Gastrocnemius medialis (tissue), 4 donors: ENCODE results near the gene LILRB2. TPM values are rescaled to one million over a fixed set of nuclear protein-coding genes. Genes with fewer than 3 reads are reported as not detected.

ENCODE experiments used
- ATAC-seq, 2 donors: fragments of 150-250 bp; one replicate each; pipeline ENCODE4 v1.9.1; 2016
- DNase-seq, 2 donors: peaks; one replicate each; pipeline ENCODE4 v3.0.0-alpha.2; 2019
- H3K27ac ChIP-seq, 4 donors: fragments of 200-600 bp; sonication (generic); 1 replicate in 1 of 4; 2 replicates in 3 of 4; pipeline ENCODE4 v1.5.1; 2016 to 2018; ENCODE audit warnings: mild to moderate bottlenecking in 2 of 4, moderate library complexity in 1 of 4
- H3K27me3 ChIP-seq, 3 donors: fragments of 200-600 bp; sonication (generic) in 2 of 3; 1 replicate in 1 of 3; 2 replicates in 2 of 3; pipeline versions ENCODE4 v1.5.1 to v1.6.0; 2016 to 2019; ENCODE audit warnings: mild to moderate bottlenecking in 1 of 3, moderate library complexity in 1 of 3
- H3K36me3 ChIP-seq, 2 donors: fragments of 200-600 bp; sonication (generic) in 1 of 2; one replicate each; pipeline ENCODE4 v1.5.1; 2017 to 2018
- H3K4me1 ChIP-seq, 2 donors: fragments of 200-600 bp; sonication (generic) in 1 of 2; one replicate each; pipeline ENCODE4 v1.5.1; 2016 to 2017; ENCODE audit warnings: mild to moderate bottlenecking in 2 of 2
- H3K4me3 ChIP-seq, 4 donors: fragments of 200-600 bp; sonication (generic) in 3 of 4; 1 replicate in 1 of 4; 2 replicates in 3 of 4; pipeline ENCODE4 v1.5.1; 2016 to 2019; ENCODE audit warnings: mild to moderate bottlenecking in 2 of 4
- H3K9me3 ChIP-seq, 3 donors: fragments of 200-600 bp; sonication (generic) in 2 of 3; 1 replicate in 1 of 3; 2 replicates in 2 of 3; pipeline ENCODE4 v1.5.1; 2016 to 2019
- POLR2A ChIP-seq, 2 donors: fragments of 450-650 bp; IDR thresholded peaks; one replicate each; pipeline ENCODE4 v1.6.1; 2017; ENCODE audit warnings: antibody characterized with exemption in 2 of 2, mild to moderate bottlenecking in 2 of 2, moderate library complexity in 2 of 2
- in situ Hi-C, 4 donors: fragments of 200-750 bp; cut with MboI; loops; one replicate each; pipeline versions ENCODE4 v1.15.0 to v1.8.0; 2017; ENCODE audit warnings: low sequenced_read_pairs in 4 of 4
- intact Hi-C: fragments of 100-400 bp; cut with DNase I; formaldehyde crosslinking; loops from one replicate; pipeline ENCODE4 v1.15.1; 2023; ENCODE audit warnings: low total_unique reads
- total RNA-seq, 4 donors: library from RNA; depleted of rRNA; stranded (reverse); fragments of >200 nt; gene quantifications; one replicate each; pipeline versions ENCODE4 v1.1.0 to v1.2.3, GENCODE V29; 2016
- TF ChIP-seq, protein P1 (sequence below), 5 experiments: fragments of 450-650 bp in 3 of 5; fragments of 200-600 bp in 2 of 5; sonication (generic) in 2 of 5; IDR thresholded peaks in 4 of 5; conservative IDR thresholded peaks in 1 of 5; 1 replicate in 4 of 5; 2 replicates in 1 of 5; pipeline ENCODE4 v1.5.1; 2016 to 2019; ENCODE audit warnings: antibody characterized with exemption in 5 of 5, mild to moderate bottlenecking in 3 of 5, moderate library complexity in 3 of 5

Gene LILRB2
- total RNA-seq, 4 donors from 2014 or later, result 0.61 to 1.3 (median 1.2) TPM

DNA sequence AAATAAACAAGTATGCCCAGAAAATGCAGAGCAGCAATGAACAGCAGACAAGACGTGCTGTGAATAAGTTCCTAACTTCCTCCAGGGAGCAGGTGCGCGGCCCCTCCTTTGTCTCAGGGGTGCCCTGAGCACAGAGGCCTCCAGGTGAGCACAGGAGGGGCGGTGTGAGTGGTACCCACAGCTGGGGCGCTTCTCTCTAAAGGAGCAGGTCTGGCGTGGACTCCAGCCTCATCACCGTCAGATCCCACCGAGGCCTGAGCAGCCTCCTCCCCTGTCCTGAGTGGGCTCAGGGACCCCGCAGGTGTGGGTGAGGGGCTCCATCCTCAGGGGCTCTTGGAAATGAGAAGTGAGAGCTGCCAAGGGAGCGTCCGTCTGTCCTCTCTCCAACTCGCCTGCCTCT lies 28.9 kb upstream of the LILRB2 start:
- no peaks in the 10 kb centered on the region for H3K27me3 ChIP-seq

DNA sequence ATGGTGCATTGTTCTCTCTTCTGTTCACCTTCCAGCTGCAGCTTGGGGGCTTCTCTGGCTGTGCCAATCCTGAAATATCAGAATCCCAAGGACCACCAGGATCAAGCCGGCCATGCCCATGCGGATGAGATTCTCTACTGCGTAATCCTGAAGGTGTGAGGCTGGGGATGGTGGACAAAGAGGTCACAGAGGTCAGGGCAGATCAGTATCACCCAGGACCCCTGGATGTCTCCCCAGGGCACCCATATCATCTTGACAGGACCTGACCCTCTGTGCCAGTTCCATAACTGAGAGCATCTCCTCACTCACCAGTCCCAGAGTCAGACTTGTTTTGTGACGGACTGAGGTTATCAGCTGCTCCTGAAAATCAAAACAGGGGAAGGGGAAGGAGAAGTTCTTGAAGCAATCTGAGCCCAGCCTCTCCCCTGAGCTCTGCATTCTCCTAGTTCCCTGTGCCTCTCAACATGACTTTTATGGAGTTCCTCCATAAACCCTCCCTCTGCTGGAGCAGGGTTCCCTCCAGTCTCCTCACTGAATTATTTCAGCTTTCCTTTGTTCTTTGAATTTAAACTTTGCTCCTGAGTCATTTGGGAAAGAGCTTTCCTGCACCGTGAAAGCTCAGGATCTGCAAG lies 26.6 kb upstream of the LILRB2 start:
- TF ChIP-seq POLR2A (IDR thresholded peaks at IDR 0.05), result no peak
- TF ChIP-seq, protein P1, sequence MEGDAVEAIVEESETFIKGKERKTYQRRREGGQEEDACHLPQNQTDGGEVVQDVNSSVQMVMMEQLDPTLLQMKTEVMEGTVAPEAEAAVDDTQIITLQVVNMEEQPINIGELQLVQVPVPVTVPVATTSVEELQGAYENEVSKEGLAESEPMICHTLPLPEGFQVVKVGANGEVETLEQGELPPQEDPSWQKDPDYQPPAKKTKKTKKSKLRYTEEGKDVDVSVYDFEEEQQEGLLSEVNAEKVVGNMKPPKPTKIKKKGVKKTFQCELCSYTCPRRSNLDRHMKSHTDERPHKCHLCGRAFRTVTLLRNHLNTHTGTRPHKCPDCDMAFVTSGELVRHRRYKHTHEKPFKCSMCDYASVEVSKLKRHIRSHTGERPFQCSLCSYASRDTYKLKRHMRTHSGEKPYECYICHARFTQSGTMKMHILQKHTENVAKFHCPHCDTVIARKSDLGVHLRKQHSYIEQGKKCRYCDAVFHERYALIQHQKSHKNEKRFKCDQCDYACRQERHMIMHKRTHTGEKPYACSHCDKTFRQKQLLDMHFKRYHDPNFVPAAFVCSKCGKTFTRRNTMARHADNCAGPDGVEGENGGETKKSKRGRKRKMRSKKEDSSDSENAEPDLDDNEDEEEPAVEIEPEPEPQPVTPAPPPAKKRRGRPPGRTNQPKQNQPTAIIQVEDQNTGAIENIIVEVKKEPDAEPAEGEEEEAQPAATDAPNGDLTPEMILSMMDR (IDR thresholded peaks at IDR 0.05 in 4 of 5, conservative IDR thresholded peaks at IDR 0.05 in 1 of 5), result no peak
- in situ Hi-C loops, result loop anchor here in 1 of 4 donors (25.0 kb wide), 1 partner anchor 330 kb away; the partner anchor contains the start of gene LILRB1
- H3K27me3 ChIP-seq, result no peaks in the 10 kb centered on the region

More for the DNA sequence above, 28.9 kb upstream of the LILRB2 start:
- Histone ChIP-seq H3K4me3 (no peak overlapping the region), H3K36me3 (no peaks in the 10 kb centered on the region), H3K4me1 (no peaks in the 10 kb centered on the region), H3K27ac (no peak overlapping the region), H3K9me3 (no peaks in the 10 kb centered on the region)
- no peak for ATAC-seq
- intact Hi-C loops (no loop called here), in situ Hi-C loops (loop anchor here in 1 of 4 donors (25.0 kb wide), 1 partner anchor 327 kb away; the partner anchor contains the start of gene LILRB1)
- no peak for DNase-seq
- TF ChIP-seq POLR2A (IDR thresholded peaks at IDR 0.05), result no peak
- TF ChIP-seq, protein P1 (IDR thresholded peaks at IDR 0.05 in 4 of 5, conservative IDR thresholded peaks at IDR 0.05 in 1 of 5), result no peak

DNA sequence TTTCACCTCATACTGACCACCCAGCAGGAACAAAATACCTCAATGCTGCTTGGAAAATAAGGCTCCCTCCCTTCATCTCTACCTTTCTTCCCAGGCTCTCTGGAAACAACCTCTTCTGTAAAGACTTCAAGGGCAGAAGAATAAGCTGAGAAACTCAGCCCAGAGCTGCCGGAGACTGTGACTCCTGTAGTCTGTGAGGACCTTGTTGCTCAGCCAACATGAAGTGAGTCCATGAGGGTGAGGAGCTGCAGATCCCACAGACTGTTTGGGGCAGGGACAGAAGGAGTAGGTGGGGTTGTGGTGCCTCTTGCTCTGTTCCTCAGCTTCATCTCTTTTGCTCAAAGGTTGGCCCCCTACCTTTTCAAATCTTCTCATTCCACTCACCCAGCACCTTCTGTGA lies 24.2 kb upstream of the LILRB2 start:
- Histone ChIP-seq H3K4me3 (no peak overlapping the region), H3K9me3 (no peaks in the 10 kb centered on the region), H3K4me1 (no peaks in the 10 kb centered on the region), H3K36me3 (no peaks in the 10 kb centered on the region), H3K27ac (no peak overlapping the region), H3K27me3 (no peaks in the 10 kb centered on the region)
- TF ChIP-seq POLR2A (IDR thresholded peaks at IDR 0.05), result no peak
- TF ChIP-seq, protein P1 (IDR thresholded peaks at IDR 0.05 in 4 of 5, conservative IDR thresholded peaks at IDR 0.05 in 1 of 5), result no peak
- DNase-seq (no peak), ATAC-seq (no peak)
- intact Hi-C loops (no loop called here), in situ Hi-C loops (loop anchor here in 1 of 4 donors (25.0 kb wide), 1 partner anchor 332 kb away; the partner anchor contains the start of gene LILRB1)

More for the DNA sequence above, 26.6 kb upstream of the LILRB2 start:
- no peaks in the 10 kb centered on the region for H3K36me3 ChIP-seq
- H3K9me3 ChIP-seq, result no peaks in the 10 kb centered on the region
- no peaks in the 10 kb centered on the region for H3K4me1 ChIP-seq
- ATAC-seq (no peak), DNase-seq (no peak)
- H3K4me3 ChIP-seq, result no peak overlapping the region
- no peak overlapping the region for H3K27ac ChIP-seq
- intact Hi-C loops, result no loop called here

DNA sequence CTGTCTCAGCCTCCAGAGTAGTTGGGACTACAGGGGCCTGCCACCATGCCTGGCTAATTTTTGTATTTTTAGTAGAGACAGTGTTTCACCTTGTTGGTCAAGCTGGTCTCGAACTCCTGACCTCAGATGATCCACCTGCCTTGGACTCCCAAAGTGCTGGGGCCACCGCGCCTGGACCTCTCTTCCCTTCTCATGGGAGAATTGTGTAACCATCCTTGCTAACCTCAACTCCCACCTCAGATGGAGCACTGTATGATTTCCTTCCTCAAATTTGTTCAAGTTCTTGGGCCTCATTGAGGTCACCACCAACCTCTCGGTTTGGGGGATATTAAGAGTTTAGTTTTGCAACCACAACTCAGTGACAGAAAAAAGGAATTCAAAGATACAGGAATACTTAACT lies 21.3 kb upstream of the LILRB2 start:
- TF ChIP-seq, protein P1 (IDR thresholded peaks at IDR 0.05 in 4 of 5, conservative IDR thresholded peaks at IDR 0.05 in 1 of 5), result no peak
- no peak for TF ChIP-seq POLR2A (IDR thresholded peaks at IDR 0.05)
- ATAC-seq, result no peak
- no peaks in the 10 kb centered on the region for H3K9me3 ChIP-seq
- DNase-seq, result no peak
- H3K36me3 ChIP-seq, result no peaks in the 10 kb centered on the region
- H3K27ac ChIP-seq, result no peak overlapping the region
- no peaks in the 10 kb centered on the region for H3K27me3 ChIP-seq
- no peak overlapping the region for H3K4me3 ChIP-seq
- intact Hi-C loops (no loop called here), in situ Hi-C loops (loop anchor here in 1 of 4 donors (25.0 kb wide), 1 partner anchor 335 kb away; the partner anchor contains the start of gene LILRB1)
- H3K4me1 ChIP-seq, result no peaks in the 10 kb centered on the region
